Measurements from ENCODE around the gene AQP6.
"Not testable (repeated sequence)": the region's sequence is repeated elsewhere in the genome, so short reads cannot be mapped to it uniquely, and the experiment has no call there.

The AQP6 gene

GRCh38 chr12:49971141-49971540, 1.6 kb upstream of the AQP6 start:
- no peak for DNase-seq

DNA sequence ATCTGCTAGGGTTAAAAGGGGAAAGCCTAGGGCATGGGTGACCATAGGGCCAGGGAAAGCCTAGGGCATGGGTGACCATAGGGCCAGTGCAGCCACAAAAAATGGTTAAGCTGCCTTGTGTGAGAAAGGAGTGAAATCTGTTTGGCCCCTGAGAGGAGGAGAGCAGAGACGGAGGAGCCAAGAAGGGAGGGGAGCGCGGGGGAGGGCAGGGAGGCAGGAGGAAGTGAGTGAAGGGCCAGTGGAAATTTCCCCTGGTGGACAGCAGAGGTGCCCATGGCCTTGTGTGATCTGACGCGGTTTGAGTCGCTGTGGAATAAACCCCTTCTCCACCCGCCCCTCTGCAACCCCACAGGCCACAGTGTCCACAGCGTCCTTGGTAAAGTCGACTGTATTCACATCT, 618 bp upstream of the AQP6 start:
- DNase-seq, result no peak

DNA sequence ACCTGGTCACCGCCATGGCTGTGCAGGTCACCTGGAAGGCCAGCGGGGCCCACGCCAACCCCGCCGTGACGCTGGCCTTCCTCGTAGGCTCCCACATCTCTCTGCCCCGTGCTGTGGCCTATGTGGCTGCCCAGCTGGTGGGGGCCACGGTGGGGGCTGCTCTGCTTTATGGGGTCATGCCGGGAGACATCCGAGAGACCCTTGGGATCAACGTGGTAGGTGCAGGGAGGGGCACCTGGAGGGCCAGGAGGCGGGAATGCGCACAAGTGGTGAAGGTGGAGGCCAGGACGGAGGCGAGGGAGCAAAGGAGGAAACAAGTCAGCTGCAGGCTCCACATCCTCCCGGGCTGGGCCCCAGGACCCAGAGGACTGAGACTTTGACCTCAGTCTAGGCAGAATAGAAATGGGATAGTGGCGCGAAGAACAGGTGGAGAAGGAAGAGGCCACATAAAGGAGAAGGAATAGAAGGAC, 649 bp downstream of the AQP6 start:
- DNase-seq, result no peak

GRCh38 chr12:49974231-49974675, 1.5 kb downstream of the AQP6 start:
- DNase-seq, result no peak

- no peak for DNase-seq
These were observed 2.0 kb downstream of the AQP6 start for GRCh38 chr12:49974677-49975317.

DNA sequence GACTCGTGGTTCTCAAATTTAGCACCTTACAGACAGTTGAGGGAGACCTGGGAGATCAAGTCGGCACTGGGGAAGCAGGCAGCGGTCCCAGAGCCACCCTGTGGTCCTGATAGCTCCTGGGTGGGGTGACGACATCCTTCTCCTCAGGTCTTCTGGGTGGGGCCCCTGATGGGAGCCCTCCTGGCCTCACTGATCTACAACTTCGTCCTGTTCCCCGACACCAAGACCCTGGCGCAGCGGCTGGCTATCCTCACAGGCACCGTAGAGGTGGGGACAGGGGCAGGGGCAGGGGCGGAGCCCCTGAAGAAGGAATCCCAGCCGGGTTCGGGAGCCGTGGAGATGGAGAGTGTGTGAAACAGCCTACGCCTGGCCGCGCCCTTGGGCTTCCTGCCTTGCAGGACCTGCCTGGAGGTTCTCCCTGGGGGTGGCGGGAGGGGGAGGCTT, 2.6 kb downstream of the AQP6 start:
- DNase-seq, result no peak

- no peak for DNase-seq
These were observed 3.8 kb downstream of the AQP6 start for GRCh38 chr12:49976557-49976956.

DNA sequence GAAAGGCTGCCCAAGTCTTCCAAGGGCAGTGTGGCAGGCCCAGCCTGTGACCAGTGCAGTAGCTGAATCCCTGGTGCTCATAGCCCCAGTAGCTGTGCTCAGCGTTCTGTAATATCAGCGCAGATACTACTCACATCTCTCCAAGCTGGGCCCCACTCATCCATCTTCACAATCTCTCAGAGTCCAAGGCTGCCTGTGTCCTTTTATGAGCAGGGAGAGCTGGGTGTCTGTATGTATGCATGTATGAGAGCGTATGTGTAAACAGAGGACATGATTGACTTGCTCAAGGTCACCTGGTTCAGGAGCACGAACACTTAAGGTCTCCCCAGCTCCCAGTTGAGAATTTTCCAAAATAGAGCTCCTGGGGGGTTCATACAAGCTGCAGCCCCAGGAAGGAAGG, 5.4 kb downstream of the AQP6 start:
- DNase-seq, result no peak

GRCh38 chr12:49979016-49979586, 6.4 kb downstream of the AQP6 start:
- no peak for DNase-seq

- no peak for DNase-seq
These were observed 7.0 kb downstream of the AQP6 start for GRCh38 chr12:49979791-49980190.

GRCh38 chr12:49980501-49981349, 8.0 kb downstream of the AQP6 start:
- no peak for DNase-seq

DNA sequence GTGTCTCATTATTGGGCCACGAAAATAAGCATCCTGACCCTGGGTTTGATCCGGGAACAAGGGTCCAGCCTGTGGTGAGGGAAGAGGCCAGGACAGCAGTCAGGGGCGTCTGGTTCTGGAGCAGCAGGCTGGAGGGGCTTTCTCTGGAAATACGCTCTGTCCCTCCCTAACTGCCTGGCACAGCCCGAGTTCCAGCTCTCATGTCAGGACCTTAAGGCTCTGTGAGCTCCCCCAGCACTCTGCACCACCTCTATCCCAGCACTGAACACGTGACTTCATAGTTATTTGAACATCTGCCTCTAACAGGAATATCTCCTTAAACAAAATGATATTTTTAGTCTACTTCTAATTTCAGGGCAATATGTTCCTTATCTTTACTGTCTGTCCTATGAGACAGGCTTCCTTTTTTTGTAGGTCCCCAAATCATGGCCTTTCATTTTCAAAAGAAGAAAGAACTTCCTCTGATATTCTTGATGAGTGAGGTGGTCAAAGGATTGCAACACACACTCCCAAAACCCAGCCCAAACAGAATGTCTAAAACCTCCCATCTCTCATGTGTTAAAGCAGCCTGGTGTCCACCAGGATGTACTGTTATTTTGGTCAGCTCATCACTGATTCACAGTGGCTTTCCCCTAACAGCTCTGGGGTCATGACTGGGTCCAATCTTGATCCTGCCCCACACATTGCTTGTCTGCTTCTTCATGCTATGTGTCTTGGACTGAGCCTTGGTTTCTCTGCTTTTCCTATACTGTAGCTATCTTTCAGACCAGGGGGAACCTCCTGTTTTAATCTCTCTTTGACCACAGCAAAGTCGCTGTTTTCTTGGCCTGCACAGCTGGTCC, 9.7 kb downstream of the AQP6 start:
- no peak for DNase-seq

DNA sequence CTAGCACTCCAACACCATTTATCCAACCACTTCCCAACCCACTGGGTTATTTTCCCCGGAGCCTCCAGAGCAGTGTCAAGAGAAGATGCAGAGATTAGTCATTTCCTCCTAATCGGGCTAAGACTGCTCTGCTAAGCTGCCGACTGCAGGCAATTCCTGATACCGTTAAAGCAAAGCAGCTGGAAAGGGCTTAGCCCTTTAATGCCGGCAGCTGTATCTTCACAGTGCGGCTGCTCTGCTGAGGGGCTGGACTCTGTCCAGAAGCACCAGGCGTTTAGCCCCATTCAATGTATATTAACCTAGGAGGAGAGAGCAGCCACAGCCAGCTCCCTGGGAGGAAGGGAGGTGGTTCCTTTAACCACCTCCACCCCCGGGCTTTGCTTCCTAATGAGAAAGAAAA, 11.1 kb downstream of the AQP6 start:
- DNase-seq, result no peak

GRCh38 chr12:49984476-49985359, 12.0 kb downstream of the AQP6 start:
- DNase-seq, result no peak

DNA sequence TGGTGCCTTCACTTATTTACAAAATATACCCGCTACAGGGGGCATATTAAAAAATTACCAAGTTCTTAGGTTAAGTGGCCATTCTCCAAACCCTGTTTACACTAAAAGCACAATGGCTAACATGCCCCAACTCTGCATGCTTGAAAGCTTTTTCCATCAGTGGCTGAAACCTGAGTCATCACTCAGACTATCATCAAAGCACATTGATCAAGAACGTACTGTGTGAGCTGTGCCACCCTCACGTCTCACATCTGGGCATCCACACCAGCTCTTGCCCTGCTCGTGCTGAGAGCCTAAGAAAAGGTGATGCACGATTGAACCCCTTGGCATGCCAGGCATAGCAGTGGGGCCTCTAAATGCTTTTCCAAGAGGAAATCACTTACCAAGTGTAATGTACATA, 13.2 kb downstream of the AQP6 start:
- peak; percentile 43 for DNase-seq

DNA sequence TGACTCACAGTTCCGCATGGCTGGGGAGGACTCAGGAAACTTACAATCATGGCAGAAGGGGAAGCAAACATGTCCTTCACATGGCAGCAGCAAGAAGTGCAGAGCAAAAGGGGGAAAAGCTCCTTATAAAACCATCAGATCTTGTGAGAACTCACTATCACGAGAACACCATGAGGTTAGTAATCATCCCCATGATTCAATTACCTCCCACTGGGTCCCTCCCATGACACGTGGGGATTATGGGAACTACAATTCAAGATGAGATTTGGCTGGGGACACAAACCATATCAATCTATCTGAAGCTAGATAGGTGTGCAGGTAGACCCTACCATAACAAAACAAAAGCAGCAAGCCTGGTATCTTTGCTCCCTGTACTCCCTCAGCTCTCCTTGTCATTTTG, 13.7 kb downstream of the AQP6 start:
- not testable (repeated sequence) for DNase-seq

GRCh38 chr12:49987625-49988303, 15.0 kb downstream of the AQP6 start:
- no peak for DNase-seq

GRCh38 chr12:49989400-49989799, 16.7 kb downstream of the AQP6 start:
- not testable (repeated sequence) for DNase-seq

DNA sequence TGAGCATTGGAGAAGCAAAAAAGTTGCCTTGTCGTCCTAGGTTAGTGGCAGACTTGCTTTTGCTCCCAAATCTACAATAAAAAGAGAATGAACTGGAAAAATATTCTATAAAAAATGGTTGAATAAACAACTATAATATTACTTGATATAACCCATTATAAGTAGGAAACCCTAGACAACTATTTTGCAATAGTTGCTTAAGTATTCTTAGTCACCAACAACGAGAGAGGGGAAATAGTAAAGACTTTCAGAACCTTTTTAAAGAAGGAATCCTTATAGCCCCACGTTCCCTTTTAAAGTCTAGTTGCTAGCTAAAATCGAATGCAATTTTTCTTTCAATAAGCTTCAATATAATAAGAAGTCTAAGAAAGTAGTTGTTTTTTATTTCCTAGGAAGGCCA, 17.5 kb downstream of the AQP6 start:
- DNase-seq, result no peak

- DNase-seq, result no peak
These were observed 25.7 kb downstream of the AQP6 start for GRCh38 chr12:49998453-49998852.

DNA sequence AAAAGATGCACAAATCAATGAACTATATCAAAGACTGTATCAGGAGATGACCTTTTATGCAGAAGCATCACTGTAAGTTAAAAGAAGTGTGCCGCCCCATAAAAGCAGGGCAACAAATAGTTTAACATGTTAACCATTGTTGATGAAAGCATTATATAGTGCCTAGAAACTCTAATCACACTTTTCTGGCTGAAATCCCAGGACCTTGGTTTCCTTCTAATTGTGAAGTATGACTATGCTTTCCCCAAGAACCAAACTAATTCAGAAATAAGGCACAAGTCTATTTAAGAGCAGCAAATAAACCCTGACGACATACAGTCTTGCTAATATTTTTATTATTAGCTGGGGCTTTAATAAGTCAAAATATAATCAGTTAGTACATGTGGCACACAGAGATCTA, 30.8 kb downstream of the AQP6 start:
- DNase-seq, result no peak

All from activated CD4-positive, alpha-beta T cell treated with anti-CD3 and anti-CD28 coated beads for 48 hours (primary cell).